VCaP (cell line): Measurements from ENCODE around the gene COQ5.

Experiments
- H3K27ac ChIP-seq: fragments of 450-650 bp; 2 replicates; pipeline ENCODE4 v1.5.1; 2017
- TF ChIP-seq, protein P1 (sequence below): fragments of 450-650 bp; conservative IDR thresholded peaks from 2 replicates; pipeline ENCODE4 v1.5.1; 2017; ENCODE audit warnings: mild to moderate bottlenecking, moderate library complexity

Gene COQ5

DNA sequence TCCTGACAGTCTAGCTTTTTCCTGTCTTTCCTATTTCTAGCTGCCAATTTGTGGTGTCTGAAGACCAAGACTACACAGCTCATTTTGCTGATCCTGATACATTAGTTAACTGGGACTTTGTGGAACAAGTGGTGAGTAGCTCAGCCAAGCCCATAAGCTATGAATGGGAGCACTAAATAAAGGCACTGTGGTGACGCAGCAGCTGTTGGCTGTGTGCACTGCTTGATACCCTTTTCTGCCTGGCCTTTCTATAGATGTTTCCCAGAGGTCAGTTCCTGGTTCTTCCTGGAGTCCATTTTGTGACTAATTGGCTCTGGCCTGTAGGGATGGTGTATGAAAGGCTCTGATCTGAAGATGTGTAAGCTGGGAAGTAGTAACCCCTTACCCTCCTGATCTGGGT lies 25.7 kb upstream of the COQ5 start:
- TF ChIP-seq, protein P1, sequence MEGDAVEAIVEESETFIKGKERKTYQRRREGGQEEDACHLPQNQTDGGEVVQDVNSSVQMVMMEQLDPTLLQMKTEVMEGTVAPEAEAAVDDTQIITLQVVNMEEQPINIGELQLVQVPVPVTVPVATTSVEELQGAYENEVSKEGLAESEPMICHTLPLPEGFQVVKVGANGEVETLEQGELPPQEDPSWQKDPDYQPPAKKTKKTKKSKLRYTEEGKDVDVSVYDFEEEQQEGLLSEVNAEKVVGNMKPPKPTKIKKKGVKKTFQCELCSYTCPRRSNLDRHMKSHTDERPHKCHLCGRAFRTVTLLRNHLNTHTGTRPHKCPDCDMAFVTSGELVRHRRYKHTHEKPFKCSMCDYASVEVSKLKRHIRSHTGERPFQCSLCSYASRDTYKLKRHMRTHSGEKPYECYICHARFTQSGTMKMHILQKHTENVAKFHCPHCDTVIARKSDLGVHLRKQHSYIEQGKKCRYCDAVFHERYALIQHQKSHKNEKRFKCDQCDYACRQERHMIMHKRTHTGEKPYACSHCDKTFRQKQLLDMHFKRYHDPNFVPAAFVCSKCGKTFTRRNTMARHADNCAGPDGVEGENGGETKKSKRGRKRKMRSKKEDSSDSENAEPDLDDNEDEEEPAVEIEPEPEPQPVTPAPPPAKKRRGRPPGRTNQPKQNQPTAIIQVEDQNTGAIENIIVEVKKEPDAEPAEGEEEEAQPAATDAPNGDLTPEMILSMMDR = no peak
- no peak overlapping the region for H3K27ac ChIP-seq

DNA sequence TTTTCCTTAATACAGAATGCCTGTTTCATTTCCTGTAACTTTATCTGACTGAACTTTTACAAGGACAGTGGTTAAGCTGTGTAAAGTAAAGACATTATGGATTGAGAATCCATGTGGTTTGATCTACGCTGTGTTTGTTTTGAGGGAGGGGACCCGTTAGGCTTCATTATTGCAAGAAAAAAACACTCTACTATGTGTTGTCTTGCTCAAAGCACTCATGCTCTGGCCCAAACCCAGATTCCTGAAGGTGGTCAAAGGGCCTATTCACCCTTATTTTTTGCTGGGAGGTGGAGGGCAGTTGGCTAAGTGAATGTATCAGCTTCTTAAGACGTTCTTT lies 17.1 kb upstream of the COQ5 start:
- peak overlapping the region; percentile 98 for H3K27ac ChIP-seq

DNA sequence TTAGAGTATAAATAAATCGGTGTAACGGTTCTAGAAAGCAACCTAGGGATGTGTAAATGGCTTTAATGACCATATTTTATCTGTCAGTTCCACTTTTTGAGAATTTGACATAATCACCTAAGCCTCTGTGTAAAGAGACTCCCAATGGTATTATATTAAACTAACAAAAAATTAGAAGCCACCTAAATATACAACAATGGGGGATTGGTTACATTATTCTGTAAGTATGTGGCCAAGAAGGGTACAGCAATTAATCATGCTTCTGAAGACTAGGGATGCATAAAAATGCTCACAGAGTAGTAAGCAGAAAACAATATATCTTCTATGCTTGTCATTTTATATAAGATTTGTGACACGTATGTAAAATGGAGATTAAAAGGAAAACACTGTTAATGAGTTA lies 15.7 kb upstream of the COQ5 start:
- H3K27ac ChIP-seq = peak overlapping the region; percentile 98
- TF ChIP-seq, protein P1 = no peak

More for the DNA sequence above, 17.1 kb upstream of the COQ5 start:
- TF ChIP-seq, protein P1 = no peak

DNA sequence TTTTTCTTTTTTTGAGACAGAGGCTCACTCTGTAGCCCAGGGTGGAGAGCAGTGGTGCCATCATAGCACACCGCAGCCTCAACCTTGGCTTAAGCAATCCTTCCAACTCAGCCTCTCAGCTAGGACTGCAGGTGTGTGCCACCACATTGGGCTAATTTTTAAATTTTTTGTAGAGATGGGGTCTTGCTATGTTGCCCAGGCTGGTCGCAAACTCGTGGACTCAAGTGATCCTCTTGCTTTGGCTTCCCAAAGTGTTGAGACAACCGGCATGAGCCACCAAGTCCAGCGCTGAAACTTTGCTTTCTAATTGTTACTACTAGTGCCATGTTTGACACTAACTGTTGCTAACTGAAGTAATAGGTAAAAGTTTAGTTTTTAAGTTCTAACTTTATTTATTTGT lies 13.2 kb upstream of the COQ5 start:
- TF ChIP-seq, protein P1 = no peak
- H3K27ac ChIP-seq = peak overlapping the region; percentile 98

DNA sequence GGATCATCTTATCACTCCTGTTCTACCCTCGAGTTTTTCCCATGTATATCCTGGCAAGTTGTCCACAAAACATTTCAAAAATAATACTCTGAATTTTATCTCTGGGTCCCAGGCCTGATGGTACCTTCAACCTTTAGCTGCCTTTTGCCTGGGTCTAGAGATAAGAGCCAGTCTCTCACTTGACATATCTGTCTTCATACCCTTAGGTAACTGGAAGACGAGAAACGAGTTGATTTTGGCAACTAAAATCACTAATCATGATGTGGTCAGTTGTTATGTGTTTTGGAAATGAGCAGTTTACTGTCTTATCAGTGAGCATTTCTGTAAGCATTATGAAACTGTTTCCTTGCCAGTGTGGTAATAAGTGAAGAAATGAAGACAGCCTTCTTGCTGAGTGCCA lies 11.5 kb upstream of the COQ5 start:
- TF ChIP-seq, protein P1 = no peak
- H3K27ac ChIP-seq = peak overlapping the region; percentile 98

DNA sequence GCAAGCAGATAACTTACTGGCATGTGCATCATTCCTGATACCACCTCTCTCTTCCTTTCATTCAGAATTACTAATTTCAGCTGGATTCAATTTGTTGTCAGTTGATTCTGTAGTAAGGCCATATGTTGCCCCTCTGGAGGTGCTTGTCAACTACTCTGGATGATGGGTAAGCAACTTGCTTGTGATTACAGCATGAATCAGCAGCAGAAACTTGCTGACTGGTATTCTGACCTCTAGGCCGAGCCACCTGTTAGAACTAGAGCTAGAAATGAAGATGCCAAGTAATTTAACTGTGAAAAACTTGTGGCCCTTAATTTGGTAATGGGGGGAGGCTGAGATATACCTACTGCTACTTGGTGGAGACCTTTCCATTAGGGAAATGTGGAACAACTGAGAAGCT lies 10.3 kb upstream of the COQ5 start:
- TF ChIP-seq, protein P1 = no peak
- H3K27ac ChIP-seq = peak overlapping the region; percentile 98

DNA sequence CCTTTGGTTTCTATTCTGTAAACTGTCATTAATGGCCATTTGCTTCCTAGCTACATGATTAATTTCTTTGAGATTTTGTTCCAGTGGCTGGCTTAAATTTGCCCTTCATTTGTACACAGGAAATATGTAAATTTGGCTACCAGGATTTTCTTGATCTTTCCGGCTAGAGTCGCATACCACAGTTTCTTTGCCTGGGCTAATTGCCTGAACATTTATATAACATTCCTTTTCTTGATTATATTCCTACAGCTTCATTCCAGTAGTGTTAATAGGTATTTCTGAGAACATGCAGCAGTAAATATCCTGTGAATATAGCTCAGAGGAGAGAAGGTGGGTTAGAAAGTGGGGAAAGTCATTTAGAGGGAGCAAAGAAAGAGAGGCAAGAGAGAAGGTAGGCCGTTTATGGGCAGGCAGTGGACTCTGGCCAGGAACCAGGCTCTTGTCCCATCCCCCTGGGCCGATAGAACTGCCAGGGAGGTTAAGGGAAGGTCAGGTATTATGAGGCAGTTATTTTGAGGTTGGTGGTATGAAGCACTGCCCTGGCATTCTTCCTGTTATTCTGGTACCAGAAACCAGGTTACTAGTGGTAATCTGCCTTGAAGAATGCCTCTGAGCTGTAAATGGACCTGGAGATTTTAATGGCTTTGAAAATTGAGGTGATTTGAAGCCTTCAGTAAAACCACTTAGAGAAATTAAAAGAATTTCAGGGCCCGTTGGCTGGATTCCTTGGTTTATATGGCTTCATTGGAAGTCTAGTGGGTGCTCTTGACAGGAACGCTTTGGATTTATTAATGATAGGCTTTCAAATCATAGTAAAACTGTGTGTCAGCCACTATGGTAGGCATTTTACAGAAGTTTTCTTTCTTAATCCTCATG lies 9.6 kb upstream of the COQ5 start:
- H3K27ac ChIP-seq = peak overlapping the region; percentile 98
- TF ChIP-seq, protein P1 = no peak
